SKM-1 (cell line): ENCODE results near the gene C3orf18.
"Not testable (repeated sequence)": the region's sequence is repeated elsewhere in the genome, so short reads cannot be mapped to it uniquely, and the experiment has no call there.

Source experiments
- DNase-seq: peaks from one replicate; lab custom pipeline; 2025; ENCODE audit not compliant: unreplicated experiment; lab: John Stamatoyannopoulos, UW

C3orf18 gene

DNA sequence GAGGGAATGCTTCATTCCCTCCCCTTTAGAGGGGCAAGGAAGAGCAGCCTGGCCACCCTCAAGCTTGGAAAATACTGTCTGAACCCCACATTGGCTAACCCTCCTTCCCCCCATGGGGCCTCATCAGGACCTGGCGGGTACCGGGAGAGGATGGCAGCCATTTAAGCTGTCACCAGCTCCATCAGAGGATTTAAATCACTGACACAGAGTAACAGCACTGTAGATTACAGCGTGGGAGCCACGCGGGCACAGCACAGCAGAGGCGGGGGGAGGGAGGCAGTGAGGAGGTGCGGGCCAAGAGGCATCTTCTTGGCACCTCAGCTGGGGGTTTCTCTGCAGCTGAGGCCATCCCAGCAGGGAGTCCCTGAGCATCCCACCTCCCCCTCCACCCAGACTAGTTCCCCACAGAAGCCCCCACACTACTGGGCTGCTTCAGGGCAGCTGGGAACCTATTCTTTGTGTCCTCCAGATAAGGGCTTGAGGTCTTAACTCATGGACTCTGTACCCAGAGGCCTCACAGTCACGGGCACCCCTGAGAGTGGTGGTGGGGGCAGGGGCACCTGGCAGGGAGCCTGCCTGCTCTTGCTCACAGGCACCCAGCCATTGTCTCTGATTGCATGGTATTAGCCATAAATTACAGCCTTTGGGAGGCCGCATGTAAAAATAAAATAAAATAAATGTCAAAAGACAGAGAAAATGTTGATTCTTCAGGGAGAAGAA, 42.2 kb downstream of the C3orf18 start:
- DNase-seq = no peak

DNA sequence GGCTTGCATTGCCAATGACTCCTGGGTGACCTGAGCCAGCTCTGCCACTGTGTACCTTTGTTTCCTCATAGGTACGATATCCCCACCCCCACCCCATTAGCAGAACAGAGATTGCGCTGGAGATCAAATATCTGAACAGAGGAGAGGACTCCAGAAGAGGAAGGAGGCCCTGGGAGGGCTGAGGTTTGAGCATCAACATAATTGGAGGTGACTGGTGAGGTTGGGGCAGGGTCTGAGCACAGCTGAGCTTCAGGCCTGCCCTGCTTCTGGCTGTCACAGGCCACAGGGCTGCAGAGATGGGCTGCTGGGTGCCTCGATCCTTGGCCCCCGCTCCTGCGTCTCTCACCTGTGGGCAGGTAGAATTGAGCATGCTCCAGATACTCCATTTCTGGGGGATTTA, 42.8 kb downstream of the C3orf18 start:
- DNase-seq = no peak

DNA sequence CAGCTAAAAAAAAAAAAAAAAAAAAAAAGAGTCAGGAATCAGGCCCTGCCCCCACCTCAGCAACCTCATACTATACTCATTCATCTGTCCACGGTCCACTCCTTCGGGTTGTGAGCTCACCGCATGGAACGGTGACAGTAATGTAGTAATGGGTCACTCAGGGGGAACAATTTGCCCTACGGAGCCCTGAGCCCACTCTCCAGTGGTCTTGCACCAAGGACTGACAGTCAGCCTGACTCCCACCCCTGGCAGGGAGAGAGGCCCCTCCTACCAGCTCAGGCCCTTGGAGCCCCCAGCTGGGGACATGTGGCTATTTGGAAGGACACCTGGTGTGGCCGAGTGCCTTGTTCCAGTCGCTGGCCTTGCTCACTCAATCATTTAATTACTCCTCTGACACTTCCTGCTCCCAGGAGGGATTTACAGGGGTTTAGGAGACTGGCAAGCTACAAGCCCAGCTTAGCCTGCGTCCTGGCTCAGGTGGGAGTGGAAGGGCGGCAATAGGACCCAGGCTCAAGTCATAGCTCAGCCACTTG, 44.2 kb downstream of the C3orf18 start:
- no peak for DNase-seq

DNA sequence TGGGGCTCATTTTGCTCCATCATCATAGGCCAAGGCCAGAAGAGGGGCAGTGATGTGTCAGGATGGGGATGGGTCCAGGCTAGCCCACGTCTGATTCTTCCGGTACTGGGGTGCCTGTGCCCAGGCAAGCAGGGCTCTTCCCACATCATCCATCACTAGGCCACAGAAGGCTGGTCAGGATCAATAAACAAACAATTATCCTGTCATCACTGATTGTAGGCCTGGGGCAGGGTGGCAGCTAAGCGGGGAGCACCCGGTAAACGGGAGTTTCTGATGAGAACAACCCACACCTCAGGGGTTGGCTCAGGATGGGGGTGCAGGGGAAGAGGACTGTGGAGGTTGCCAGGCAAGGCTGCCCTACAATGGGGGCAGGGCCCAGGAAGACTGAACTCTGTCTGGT, 46.0 kb downstream of the C3orf18 start:
- no peak for DNase-seq

DNA sequence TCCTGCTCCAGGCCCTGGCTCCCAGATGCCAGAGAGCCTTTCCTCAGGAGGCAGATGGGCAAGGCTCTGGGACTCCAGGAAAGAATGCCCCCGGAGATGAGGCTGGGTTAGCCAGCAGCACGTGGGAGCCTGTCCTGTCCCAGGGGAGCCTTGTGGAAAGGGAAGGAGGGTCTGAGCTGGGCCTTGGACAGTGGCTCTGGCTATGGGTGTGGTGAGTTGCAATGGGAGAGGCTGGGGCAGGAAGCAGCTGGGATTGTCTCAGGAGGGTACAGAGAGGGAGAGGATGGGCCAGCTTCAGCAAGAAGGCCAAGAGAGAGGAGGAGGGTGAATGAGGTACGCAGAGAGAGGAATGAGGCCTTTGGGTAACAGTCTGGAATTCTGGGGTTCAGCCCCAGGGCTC, 46.7 kb downstream of the C3orf18 start:
- no peak for DNase-seq

DNA sequence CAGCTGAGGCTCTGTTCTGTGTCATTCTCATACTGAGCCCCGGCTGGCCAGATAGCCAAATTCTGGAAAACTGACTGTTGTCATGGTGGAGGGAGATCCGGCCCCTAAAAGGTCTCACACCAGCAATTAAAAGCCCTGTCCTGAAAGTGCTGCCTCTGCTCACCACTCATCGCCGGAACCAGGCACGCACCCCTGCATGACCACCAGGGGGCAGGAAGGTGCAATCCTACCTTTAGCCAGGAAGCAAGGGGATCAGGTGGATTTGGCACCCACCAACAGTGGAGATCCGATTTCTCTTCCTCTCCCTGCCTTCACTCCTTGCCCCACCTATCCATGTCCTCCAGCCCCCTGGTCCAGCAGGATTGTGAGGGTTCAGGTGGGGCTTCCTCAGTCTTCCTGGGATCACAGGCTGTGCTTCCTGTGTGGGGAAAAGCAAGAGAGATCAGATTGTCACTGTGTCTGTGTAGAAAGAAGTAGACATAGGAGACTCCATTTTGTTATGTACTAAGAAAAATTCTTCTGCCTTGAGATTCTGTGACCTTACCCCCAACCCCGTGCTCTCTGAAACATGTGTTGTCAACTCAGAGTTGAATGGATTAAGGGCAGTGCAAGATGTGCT, 48.0 kb downstream of the C3orf18 start:
- DNase-seq = peak; percentile 48

DNA sequence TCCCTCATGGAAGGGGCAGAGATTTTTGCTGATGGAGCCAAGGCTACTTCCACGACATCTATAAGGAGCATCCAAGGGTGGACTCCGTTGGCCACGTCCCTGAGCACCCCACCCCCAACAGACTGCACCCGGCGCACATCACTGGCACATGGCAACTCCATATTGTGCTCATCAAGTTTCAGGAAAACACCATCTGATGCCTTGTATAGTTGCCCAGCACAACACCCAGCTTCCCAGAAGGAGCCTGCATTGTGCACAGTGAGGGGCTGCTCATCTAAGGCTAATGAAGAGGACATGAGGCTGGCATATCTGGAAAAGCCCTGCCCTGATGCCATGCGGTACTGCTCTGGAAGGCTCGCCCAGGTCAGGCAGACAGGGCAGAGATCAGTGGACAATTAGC, 49.1 kb downstream of the C3orf18 start:
- DNase-seq = no peak

DNA sequence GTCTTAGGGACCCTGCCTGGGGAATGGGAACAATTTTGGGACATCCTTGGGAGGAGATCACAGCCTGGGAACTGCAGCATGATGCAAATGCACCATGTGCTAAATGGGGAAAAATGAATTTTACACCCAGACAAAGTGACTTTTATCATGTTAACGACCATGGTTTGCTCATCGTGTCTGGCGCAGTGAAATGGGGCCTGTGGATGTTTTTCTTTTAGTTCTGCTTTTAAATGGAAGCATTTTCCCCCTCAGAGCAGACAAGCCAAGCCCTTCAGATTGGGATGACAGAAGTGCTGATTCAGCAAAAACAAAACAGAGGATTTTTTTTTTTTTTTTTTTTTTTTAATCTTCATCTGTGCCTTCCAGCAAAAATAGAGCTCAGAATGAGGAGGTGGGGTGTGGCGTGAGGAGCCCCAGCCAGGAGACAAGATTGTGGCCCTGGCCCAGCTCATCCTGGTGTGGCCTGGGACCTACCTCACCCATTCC, 49.8 kb downstream of the C3orf18 start:
- DNase-seq = no peak

DNA sequence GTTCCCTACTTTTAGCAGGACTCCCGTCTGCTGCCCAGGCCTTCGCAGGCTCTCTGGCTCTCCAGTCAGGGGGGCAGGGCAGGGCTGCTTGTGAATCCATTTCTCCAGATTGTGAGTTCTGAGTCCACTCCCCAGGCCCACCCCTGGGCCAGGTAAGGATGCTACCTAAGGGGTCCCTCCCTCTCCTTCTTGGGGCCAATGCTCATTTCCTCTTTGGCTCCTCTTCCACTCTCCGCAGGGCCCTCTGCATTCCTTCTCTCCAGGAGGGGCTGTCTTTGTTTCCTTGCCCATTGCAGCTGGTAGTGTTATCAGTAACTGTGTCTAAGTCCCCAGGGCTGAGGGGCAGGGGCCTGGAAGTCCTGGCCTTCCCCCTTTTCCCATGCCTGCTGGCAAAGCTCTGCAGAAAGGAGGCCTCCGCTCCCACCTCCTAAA, 51.1 kb downstream of the C3orf18 start:
- no peak for DNase-seq

DNA sequence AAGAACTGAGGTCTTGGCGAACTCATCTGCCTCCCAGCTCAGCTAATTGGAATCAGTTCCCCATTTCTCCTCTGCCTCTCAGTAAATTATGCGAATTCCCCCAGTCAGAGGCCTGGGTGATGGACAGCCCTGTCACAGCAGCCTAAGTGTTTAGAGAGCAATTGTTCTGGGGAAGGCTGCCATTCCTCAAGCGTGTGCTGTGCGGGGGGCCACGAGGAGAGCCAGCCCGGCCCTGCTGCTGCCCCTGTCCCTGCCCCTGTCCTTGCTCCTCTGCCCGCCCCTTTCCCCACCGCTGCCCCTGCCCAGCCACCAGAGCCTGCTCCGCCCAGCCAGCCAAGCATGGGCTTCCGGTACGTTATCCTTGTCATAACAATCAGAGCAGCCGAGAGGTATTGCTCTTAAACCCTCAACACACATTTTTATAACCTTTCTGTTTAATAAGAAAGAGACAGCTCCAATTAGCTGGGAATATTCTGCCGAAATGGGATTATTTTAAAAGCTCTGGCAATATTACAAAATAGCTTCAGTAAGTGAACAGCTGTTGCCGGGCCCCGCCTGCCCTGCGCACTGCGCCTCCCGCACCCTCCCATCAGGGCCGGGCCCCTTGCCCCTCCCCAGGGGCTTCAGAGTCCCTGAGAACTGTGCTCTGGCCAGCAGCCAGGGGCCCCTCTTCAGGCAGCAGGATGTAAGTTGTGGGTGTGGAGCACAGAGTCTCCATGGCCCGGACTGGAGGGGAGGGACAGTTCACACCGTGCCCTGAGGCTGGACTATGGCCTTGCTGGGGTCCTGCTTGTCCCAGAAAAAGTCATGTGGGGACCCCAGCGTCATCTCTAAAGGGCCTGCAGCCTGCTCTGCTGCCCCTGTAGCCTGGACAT, 51.7 kb downstream of the C3orf18 start:
- no peak for DNase-seq

DNA sequence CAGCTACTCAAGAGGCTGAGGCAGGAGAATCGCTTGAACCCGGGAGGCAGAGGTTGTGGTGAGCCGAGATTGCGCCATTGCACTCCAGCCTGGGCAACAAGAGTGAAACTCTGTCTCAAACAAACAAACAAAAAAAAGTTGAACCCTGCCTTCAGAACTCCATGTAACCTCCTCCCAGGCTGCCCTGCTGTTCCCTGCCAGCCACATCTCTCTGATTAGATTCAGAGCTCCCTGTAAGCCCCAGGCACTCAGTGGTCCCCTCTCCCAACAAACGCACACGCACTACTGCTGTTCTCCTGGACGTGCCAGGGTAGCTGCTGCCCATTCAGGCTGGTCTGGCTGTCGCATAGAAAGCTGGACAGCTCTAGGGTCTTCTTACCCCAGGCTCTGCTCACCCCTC, 54.6 kb downstream of the C3orf18 start:
- DNase-seq = not testable (repeated sequence)

DNA sequence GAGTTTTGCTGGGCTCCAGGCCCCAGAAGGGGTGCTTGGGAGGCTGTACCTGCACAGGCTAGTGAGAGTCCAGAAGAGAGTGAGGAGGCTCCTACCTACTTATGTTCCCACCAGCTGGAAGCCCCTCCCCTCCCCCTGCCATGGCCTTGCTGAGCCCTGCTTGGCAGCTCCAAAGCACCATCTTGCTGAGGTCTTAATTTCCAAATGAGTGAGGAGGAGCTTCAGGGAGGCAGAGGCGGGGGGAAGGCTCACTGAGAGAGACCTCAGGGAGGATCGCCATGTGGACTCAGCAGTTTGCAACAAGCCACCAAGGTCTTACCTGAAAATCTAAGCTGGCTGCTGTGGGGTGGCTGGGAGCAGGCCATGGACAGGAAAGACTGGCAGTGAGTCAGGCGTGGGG, 55.4 kb downstream of the C3orf18 start:
- DNase-seq = no peak

DNA sequence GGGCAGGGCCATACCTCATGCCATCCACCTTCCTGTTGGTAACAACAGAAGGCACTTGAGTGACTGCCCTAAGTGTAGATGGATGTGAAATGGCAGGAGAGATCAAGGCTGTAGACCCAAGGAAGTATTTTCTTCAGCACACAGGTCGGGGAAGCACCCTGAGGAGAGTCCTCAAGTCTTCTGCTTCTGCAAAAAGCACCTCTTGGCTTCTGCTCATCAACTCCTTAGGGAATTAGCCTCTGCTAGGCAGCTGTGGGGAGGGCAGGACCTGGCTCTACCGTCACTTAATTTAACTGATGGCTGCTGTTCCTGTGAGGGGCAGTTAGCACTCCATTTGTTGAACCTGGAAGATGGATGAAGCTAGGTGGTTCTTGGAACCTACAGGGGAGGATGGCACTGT, 57.2 kb downstream of the C3orf18 start:
- no peak for DNase-seq

DNA sequence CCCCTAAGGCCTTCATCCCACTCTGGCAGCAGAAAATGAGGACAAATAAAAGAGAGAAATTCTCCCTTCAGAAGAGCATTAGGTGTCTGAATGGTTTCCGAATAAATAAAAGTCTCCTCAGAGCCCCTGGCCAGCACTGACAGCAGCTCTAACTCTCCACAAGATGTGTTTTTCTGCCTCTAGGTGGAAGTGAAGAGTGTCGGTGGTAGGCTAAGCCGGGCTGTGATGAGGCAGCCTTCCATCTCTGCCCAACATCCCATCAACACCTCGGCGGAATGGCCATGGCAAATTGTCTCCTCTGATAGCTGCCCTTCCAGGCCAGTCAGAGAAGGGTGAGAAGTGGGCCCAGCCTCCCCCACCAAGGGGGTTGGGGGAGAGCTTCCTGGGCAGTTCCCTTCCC, 57.8 kb downstream of the C3orf18 start:
- DNase-seq = no peak

DNA sequence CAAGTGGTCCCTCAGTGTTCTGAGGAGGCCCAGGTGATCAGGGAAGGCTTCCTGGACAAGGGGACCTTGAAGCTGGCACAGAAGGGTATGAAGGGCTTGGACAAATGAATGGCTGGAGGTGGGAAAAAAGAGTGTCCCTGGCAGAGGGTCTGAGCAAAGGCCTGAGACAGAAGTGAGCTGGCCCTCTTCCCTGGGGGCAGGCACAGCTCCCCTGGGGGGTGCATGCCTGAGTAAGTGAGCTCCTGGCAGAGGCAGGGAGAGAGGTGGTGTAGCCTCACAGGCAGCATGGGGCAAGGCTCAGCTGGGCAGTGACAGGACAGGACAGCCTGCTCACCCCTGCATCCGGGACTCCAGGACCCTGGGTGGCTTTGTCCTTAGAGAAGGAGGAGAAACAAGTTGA, 58.7 kb downstream of the C3orf18 start:
- DNase-seq = no peak
